Calu3 (cell line): ENCODE measurements around the gene KIF26B. TPM values are rescaled to one million over a fixed set of nuclear protein-coding genes. Genes with fewer than 3 reads are reported as not detected.

Source experiments
- BruUV-seq: library from RNA; stranded (reverse); fragments of 400-500 nt; replicated peaks from 2 replicates; lab custom pipeline; 2021; lab: Mats Ljungman, UMichigan
- CTCF ChIA-PET: fragments of 300-600 bp; sonication (Branson Sonifier 250); formaldehyde crosslinking; loops from one replicate; lab custom pipeline; 2022; ENCODE audit warnings: antibody characterized with exemption; lab: Charles Lee
- DNase-seq: peaks from one replicate; pipeline ENCODE4 v3.0.0; 2022
- H3K27ac Mint-ChIP-seq: one replicate; pipeline ENCODE4 v1.8.0; 2022; ENCODE audit warnings: mixed read lengths; ENCODE audit not compliant: unreplicated experiment
- H3K27me3 Mint-ChIP-seq: one replicate; pipeline ENCODE4 v1.8.0; 2022; ENCODE audit warnings: mixed read lengths; ENCODE audit not compliant: unreplicated experiment
- H3K36me3 Mint-ChIP-seq: one replicate; pipeline ENCODE4 v1.8.0; 2022; ENCODE audit warnings: mild to moderate bottlenecking, moderate library complexity, mixed read lengths; ENCODE audit not compliant: insufficient read depth, unreplicated experiment
- H3K4me1 Mint-ChIP-seq: one replicate; pipeline ENCODE4 v1.8.0; 2022; ENCODE audit warnings: mild to moderate bottlenecking, low read depth, mixed read lengths; ENCODE audit not compliant: unreplicated experiment
- H3K4me3 Mint-ChIP-seq: one replicate; pipeline ENCODE4 v1.8.0; 2022; ENCODE audit warnings: mild to moderate bottlenecking, low read depth, moderate library complexity, mixed read lengths; ENCODE audit not compliant: unreplicated experiment
- H3K9me3 Mint-ChIP-seq: one replicate; pipeline ENCODE4 v1.8.0; 2022; ENCODE audit warnings: low read depth, mixed read lengths; ENCODE audit not compliant: unreplicated experiment
- intact Hi-C: fragments of 100-400 bp; cut with micrococcal nuclease; formaldehyde crosslinking; loops from one replicate; pipeline ENCODE4 v1.10.0; 2022; ENCODE audit not compliant: unreplicated experiment
- total RNA-seq: library from RNA; stranded (reverse); gene quantifications from 2 replicates; pipeline ENCODE4 v1.2.3, GENCODE V29; 2022
- TF ChIP-seq, protein P1 (sequence below): fragments of 200-600 bp; IDR thresholded peaks from one replicate; pipeline ENCODE4 v1.8.0; 2022; ENCODE audit warnings: antibody characterized with exemption; ENCODE audit not compliant: unreplicated experiment

Gene KIF26B
- total RNA-seq, 1 experiment from 2014 or later = 1.1 TPM

DNA sequence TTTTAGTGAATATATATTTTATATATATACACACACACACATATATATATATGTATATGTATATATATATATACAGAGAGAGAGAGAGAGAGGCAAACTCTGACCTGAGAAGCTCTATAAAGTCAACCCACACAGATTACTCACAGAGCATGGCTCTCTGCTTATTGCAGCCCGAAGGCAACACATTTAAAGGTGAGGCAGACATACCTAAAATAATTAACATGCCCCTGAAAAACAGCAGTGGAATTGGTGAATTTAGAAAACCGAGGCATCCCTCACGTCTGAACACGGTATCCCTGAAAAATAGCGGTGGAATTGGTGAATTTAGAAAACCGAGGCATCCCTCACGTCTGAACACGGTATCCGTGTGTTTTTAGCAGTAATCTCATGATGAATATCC, 228.2 kb downstream of the KIF26B start:
- peaks cover 7% of the 10 kb centered on the region for H3K27me3 Mint-ChIP-seq
- CTCF ChIA-PET = no interaction called here
- BruUV-seq = no TSS peak
- no peak overlapping the region for H3K27ac Mint-ChIP-seq
- intact Hi-C loops = loop anchor here (5.0 kb wide), 1 partner anchor 306 kb away; no protein-coding TSS in a partner anchor
- DNase-seq = no peak
- H3K9me3 Mint-ChIP-seq = no peaks in the 10 kb centered on the region
- no peaks in the 10 kb centered on the region for H3K36me3 Mint-ChIP-seq
- H3K4me1 Mint-ChIP-seq = no peaks in the 10 kb centered on the region
- no peak overlapping the region for H3K4me3 Mint-ChIP-seq
- TF ChIP-seq, protein P1, sequence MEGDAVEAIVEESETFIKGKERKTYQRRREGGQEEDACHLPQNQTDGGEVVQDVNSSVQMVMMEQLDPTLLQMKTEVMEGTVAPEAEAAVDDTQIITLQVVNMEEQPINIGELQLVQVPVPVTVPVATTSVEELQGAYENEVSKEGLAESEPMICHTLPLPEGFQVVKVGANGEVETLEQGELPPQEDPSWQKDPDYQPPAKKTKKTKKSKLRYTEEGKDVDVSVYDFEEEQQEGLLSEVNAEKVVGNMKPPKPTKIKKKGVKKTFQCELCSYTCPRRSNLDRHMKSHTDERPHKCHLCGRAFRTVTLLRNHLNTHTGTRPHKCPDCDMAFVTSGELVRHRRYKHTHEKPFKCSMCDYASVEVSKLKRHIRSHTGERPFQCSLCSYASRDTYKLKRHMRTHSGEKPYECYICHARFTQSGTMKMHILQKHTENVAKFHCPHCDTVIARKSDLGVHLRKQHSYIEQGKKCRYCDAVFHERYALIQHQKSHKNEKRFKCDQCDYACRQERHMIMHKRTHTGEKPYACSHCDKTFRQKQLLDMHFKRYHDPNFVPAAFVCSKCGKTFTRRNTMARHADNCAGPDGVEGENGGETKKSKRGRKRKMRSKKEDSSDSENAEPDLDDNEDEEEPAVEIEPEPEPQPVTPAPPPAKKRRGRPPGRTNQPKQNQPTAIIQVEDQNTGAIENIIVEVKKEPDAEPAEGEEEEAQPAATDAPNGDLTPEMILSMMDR = no peak

DNA sequence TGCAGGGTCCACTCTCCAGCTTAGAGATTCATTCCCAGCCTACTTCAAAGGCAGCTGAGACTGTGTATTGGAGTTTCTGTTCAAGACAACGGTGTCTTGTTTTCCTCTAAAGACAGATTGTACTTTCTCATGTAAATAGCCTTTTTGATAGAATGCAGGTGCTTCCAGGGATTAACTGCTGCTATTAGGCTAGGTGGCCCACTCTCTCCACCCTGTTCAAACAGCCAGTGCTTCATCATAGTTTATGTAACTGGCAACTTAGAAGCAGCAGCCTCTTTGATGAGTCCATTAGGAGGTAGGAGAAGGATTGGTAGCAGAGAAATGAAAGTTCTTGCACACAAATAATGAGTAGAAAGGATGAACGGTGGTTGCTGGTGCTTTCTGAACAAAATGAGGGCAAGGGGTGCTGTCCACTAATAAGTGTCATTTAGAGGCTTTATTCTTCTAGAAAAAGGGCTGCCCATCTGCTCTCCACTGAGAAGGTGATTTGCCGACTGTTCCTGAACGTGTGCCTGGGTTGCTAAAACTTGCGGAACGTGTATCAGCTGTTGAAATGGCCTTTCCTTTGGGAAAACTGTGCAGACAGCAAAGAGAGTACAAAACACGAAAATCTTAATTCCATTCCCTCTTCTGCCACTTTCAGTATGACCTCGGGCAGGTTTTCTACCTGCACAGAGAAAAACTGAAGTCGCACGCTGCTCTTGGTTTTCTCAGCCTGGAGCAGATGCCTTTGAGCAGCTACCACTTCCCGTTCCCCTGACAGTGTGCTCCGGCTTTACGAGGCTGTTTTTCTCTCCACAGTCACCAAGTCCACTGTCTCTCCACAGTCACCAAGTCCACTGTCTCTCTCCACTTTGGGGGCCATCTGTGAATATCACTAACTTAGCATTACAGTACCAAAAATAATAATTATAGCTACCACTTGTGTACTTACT, 228.9 kb downstream of the KIF26B start:
- Mint-ChIP-seq H3K9me3 (no peaks in the 10 kb centered on the region), H3K4me3 (no peak overlapping the region), H3K4me1 (no peaks in the 10 kb centered on the region), H3K27me3 (peaks cover 7% of the 10 kb centered on the region), H3K36me3 (no peaks in the 10 kb centered on the region), H3K27ac (no peak overlapping the region)
- CTCF ChIA-PET = no interaction called here
- intact Hi-C loops = loop anchor here (5.0 kb wide), 1 partner anchor 306 kb away; no protein-coding TSS in a partner anchor
- no peak for DNase-seq
- BruUV-seq = no TSS peak
- TF ChIP-seq, protein P1 = no peak

DNA sequence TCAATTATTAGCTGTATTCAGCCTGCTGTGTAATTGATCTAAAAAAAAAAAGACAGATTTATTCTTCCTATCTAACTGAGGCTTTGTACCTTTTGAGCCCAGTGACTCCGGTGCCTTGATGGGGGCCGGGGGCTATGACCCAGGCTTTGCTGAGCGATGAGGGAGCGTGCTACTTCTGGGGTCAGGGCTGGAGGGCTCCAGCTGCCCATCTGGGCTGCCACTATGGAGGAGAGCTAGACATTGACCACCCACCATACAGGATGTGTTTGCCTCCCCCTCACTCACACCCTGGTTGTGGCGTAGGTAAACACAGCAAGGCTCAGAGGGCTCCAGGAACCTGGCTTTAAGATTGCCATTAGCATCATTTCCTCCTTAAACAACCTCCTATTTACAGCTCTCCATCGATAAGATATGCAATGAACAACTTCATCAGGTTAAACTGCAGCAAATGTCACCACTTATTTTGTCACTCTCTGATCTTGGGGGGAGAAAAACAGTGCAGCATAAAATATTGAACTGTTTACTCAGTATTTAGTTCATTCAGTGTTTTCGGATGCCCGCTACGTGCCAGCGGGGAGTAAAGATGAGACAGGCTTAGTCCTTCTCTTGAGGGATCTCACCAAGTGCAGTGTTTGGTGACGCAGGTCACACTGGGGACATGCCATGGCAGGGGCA, 231.6 kb downstream of the KIF26B start:
- Mint-ChIP-seq H3K27ac (no peak overlapping the region), H3K36me3 (no peaks in the 10 kb centered on the region), H3K4me3 (no peak overlapping the region), H3K4me1 (no peaks in the 10 kb centered on the region), H3K9me3 (no peaks in the 10 kb centered on the region), H3K27me3 (peaks cover 7% of the 10 kb centered on the region)
- DNase-seq = no peak
- intact Hi-C loops = no loop called here
- no TSS peak for BruUV-seq
- CTCF ChIA-PET = interaction anchor here (0.6 kb wide), 2 partner anchors 13 to 730 kb away, joined by 3 read pairs; no protein-coding TSS in a partner anchor
- TF ChIP-seq, protein P1 = no peak

DNA sequence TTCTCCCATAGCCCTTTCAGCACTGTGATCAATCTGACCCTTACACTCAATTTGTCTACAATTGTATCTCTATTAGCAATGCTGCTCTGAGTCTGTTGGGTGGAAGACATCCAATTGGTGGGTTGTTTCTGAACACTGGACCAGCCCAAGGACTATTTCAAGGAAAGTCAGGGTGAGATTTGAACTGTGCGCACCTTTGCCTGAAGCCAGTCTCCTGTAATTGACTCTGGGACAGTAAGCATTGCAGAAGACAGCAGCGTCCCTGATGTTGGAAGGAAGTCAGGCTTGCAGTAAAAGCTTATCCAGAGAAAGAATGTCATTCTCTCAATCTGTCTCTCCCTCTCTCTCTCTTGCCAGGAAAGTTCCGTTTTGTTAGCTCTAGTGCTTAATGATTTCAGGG, 233.9 kb downstream of the KIF26B start:
- CTCF ChIA-PET = interaction anchor here (0.6 kb wide), 1 partner anchor 559 kb away, joined by 4 read pairs; no protein-coding TSS in a partner anchor
- Mint-ChIP-seq H3K27me3 (peaks cover 7% of the 10 kb centered on the region), H3K36me3 (no peaks in the 10 kb centered on the region), H3K9me3 (peaks cover 6% of the 10 kb centered on the region), H3K27ac (no peak overlapping the region), H3K4me3 (no peak overlapping the region), H3K4me1 (no peaks in the 10 kb centered on the region)
- BruUV-seq = no TSS peak
- intact Hi-C loops = no loop called here
- TF ChIP-seq, protein P1 = no peak
- no peak for DNase-seq
